HepG2 (cell line): Measurements from ENCODE around the gene FRMD1. TPM values are rescaled to one million over a fixed set of nuclear protein-coding genes. Genes with fewer than 3 reads are reported as not detected.

Experiments
- CBX2 ChIP-seq, 2 experiments: fragments of 200-600 bp in 1 of 2; sonication (generic); formaldehyde crosslinking in 1 of 2; IDR thresholded peaks; 2 replicates each; pipeline versions ENCODE4 v1.7.0 to v1.8.1; 2018 to 2022; ENCODE audit warnings: low read depth in 2 of 2, low read length in 1 of 2, mild to moderate bottlenecking in 1 of 2, missing genetic modification reagents in 1 of 2
- GPN1 ChIP-seq: sonication (generic); formaldehyde crosslinking; IDR thresholded peaks from 2 replicates; pipeline ENCODE4 v1.5.1; 2020; ENCODE audit warnings: missing genetic modification reagents, borderline replicate concordance
- GZF1 ChIP-seq: sonication (generic); formaldehyde crosslinking; IDR thresholded peaks from 2 replicates; pipeline ENCODE4 v1.5.1; 2020; ENCODE audit warnings: mild to moderate bottlenecking, missing genetic modification reagents
- HNF4G ChIP-seq, 2 experiments: sonication (generic) in 1 of 2; formaldehyde crosslinking in 1 of 2; IDR thresholded peaks; 2 replicates each; pipeline versions ENCODE4 v1.4.0 to v1.6.1; 2011 to 2020; ENCODE audit warnings: borderline replicate concordance in 2 of 2, low read depth in 2 of 2, mild to moderate bottlenecking in 2 of 2, low read length in 1 of 2, missing genetic modification reagents in 1 of 2, moderate library complexity in 1 of 2
- HOXA5 ChIP-seq: sonication (generic); formaldehyde crosslinking; IDR thresholded peaks from 2 replicates; pipeline ENCODE4 v1.4.0; 2020; ENCODE audit warnings: missing genetic modification reagents
- IRF1 ChIP-seq: sonication (generic); formaldehyde crosslinking; IDR thresholded peaks from 2 replicates; pipeline ENCODE4 v1.4.0; 2020; ENCODE audit warnings: low read depth, mild to moderate bottlenecking, missing genetic modification reagents
- ISX ChIP-seq: sonication (generic); formaldehyde crosslinking; conservative IDR thresholded peaks from 2 replicates; pipeline ENCODE4 v1.5.0; 2020; ENCODE audit warnings: missing genetic modification reagents
- JUND ChIP-seq: sonication (generic); formaldehyde crosslinking; IDR thresholded peaks from 2 replicates; pipeline ENCODE4 v1.8.0; 2022; ENCODE audit warnings: mild to moderate bottlenecking, missing genetic modification reagents
- KLF16 ChIP-seq, 2 experiments: sonication (generic) in 1 of 2; formaldehyde crosslinking in 1 of 2; IDR thresholded peaks; 2 replicates each; pipeline versions ENCODE4 v1.6.1 to v1.8.0; 2016 to 2023; ENCODE audit warnings: missing genetic modification reagents in 2 of 2, missing compliant biosample characterization in 1 of 2
- KMT2A ChIP-seq: sonication (generic); formaldehyde crosslinking; IDR thresholded peaks from 2 replicates; pipeline ENCODE4 v1.4.0; 2020; ENCODE audit warnings: missing genetic modification reagents
- MAFK ChIP-seq, 2 experiments: IDR thresholded peaks in 1 of 2; conservative IDR thresholded peaks in 1 of 2; 2 replicates each; pipeline ENCODE4 v1.6.1; 2011; ENCODE audit warnings: improper control_type of control experiment in 2 of 2, low read length in 2 of 2
- MTERF4 ChIP-seq: sonication (generic); formaldehyde crosslinking; IDR thresholded peaks from 2 replicates; pipeline ENCODE4 v1.8.0; 2023; ENCODE audit warnings: mild to moderate bottlenecking, missing genetic modification reagents
- PHF21A ChIP-seq: sonication (generic); formaldehyde crosslinking; IDR thresholded peaks from 2 replicates; pipeline ENCODE4 v1.5.0; 2020; ENCODE audit warnings: mild to moderate bottlenecking, missing genetic modification reagents
- SNAPC5 ChIP-seq: sonication (generic); formaldehyde crosslinking; IDR thresholded peaks from 2 replicates; pipeline ENCODE4 v1.8.1; 2023; ENCODE audit warnings: mild to moderate bottlenecking, missing genetic modification reagents, borderline replicate concordance
- SOX13 ChIP-seq, 3 experiments: fragments of 450-650 bp in 1 of 3; sonication (generic) in 1 of 3; formaldehyde crosslinking in 1 of 3; IDR thresholded peaks in 2 of 3; conservative IDR thresholded peaks in 1 of 3; 2 replicates each; pipeline versions ENCODE4 v1.5.0 to v1.6.1; 2016 to 2020; ENCODE audit warnings: antibody characterized with exemption in 1 of 3, mild to moderate bottlenecking in 1 of 3, missing compliant biosample characterization in 1 of 3, missing genetic modification reagents in 1 of 3, moderate library complexity in 1 of 3
- TBX2 ChIP-seq: sonication (generic); formaldehyde crosslinking; IDR thresholded peaks from 2 replicates; pipeline ENCODE4 v1.5.0; 2020; ENCODE audit warnings: missing genetic modification reagents, mild to moderate bottlenecking, borderline replicate concordance
- TEAD2 ChIP-seq: sonication (generic); formaldehyde crosslinking; IDR thresholded peaks from 2 replicates; pipeline ENCODE4 v1.9.0; 2021; ENCODE audit warnings: missing genetic modification reagents
- THAP7 ChIP-seq: sonication (generic); formaldehyde crosslinking; IDR thresholded peaks from 2 replicates; pipeline ENCODE4 v1.8.1; 2023; ENCODE audit warnings: mild to moderate bottlenecking, missing genetic modification reagents
- ZNF101 ChIP-seq: sonication (generic); formaldehyde crosslinking; IDR thresholded peaks from 2 replicates; pipeline ENCODE4 v1.4.0; 2020; ENCODE audit warnings: mild to moderate bottlenecking, low read depth, missing genetic modification reagents, borderline replicate concordance
- ZNF329 ChIP-seq: sonication (generic); formaldehyde crosslinking; IDR thresholded peaks from 2 replicates; pipeline ENCODE4 v1.9.0; 2021; ENCODE audit warnings: low read depth, mild to moderate bottlenecking, missing genetic modification reagents
- ZNF574 ChIP-seq: sonication (generic); formaldehyde crosslinking; IDR thresholded peaks from 2 replicates; pipeline ENCODE4 v1.4.0; 2020; ENCODE audit warnings: missing genetic modification reagents
- ZNF83 ChIP-seq: sonication (generic); formaldehyde crosslinking; IDR thresholded peaks from 2 replicates; pipeline ENCODE4 v1.4.0; 2020; ENCODE audit warnings: missing genetic modification reagents, mild to moderate bottlenecking, borderline replicate concordance
- polyA plus RNA-seq, 8 experiments: library from polyadenylated mRNA; depleted of rRNA in 3 of 8; stranded (reverse) in 7 of 8; unstranded in 1 of 8; fragments of >200 nt; fragmentation: Illumina TruSeq in 4 of 8; extraction: Trizol in 4 of 8; gene quantifications; 2 replicates each; pipeline versions ENCODE4 v1.2.1 to v1.2.3, GENCODE V29; 2011 to 2016; ENCODE audit warnings: low read depth in 4 of 8, missing spikeins in 1 of 8, mixed read lengths in 1 of 8; ENCODE audit not compliant: insufficient read depth in 1 of 8
- total RNA-seq, 5 experiments: library from RNA; depleted of rRNA; stranded (reverse); fragments of >200 nt; fragmentation: Illumina TruSeq; extraction: Trizol; gene quantifications; 2 replicates each; pipeline ENCODE4 v1.2.3, GENCODE V29; 2016; ENCODE audit warnings: low read depth in 1 of 5

Gene FRMD1
- total and polyA plus RNA-seq, 2 of the 13 experiments (the other 11 are each of a cell fraction or from before 2014, with no cell fraction given), result 0.01 TPM; not detected in 1

GRCh38 chr6:168088161-168089053, 9.4 kb upstream of the FRMD1 start (continued):
- no peak for TF ChIP-seq TEAD2
- no peak for TF ChIP-seq GPN1 (CRISPR knock-in tag)
- no peak for TF ChIP-seq MAFK (conservative IDR thresholded peaks at IDR 0.05 in 1 of 2, IDR thresholded peaks at IDR 0.05 in 1 of 2; ENCODE audit: low read length in 2 of 2)
- TF ChIP-seq ZNF101 (CRISPR knock-in tag), result no peak
- TF ChIP-seq HNF4G (IDR thresholded peaks at IDR 0.05; ENCODE audit: borderline replicate concordance, low read depth, low read length), result peak; percentile 85
- peak; percentile 61; the same call in 1 of the 2 replicates for TF ChIP-seq HNF4G (CRISPR knock-in tag; IDR thresholded peaks at IDR 0.05; ENCODE audit: borderline replicate concordance, low read depth)
- TF ChIP-seq ZNF574 (CRISPR knock-in tag), result no peak
- no peak for TF ChIP-seq ZNF83
- TF ChIP-seq IRF1 (CRISPR knock-in tag), result no peak
- no peak for TF ChIP-seq KMT2A (CRISPR knock-in tag)
- 0 out of 2 replicates have a peak, but pooled peaks have one; percentile 50 for TF ChIP-seq PHF21A (CRISPR knock-in tag)
- no peak for TF ChIP-seq CBX2 (IDR thresholded peaks at IDR 0.05; ENCODE audit: low read depth, low read length)
- no peak for TF ChIP-seq CBX2 (CRISPR knock-in tag; IDR thresholded peaks at IDR 0.05; ENCODE audit: low read depth)
- no peak for TF ChIP-seq ZNF329 (CRISPR knock-in tag)
- TF ChIP-seq SOX13 (IDR thresholded peaks at IDR 0.05), result no peak
- TF ChIP-seq SOX13 (CRISPR knock-in tag; conservative IDR thresholded peaks at IDR 0.05 in 1 of 2, IDR thresholded peaks at IDR 0.05 in 1 of 2), result 0 out of 4 replicates have a peak, but pooled peaks of 1 of the 2 experiments have one; percentile 17
- no peak for TF ChIP-seq SNAPC5
- TF ChIP-seq TBX2 (CRISPR knock-in tag), result no peak
- TF ChIP-seq MTERF4 (CRISPR knock-in tag), result no peak
- TF ChIP-seq HOXA5, result no peak
- TF ChIP-seq ISX (CRISPR knock-in tag), result no peak
- no peak for TF ChIP-seq GZF1 (CRISPR knock-in tag)
- TF ChIP-seq THAP7, result no peak
- TF ChIP-seq JUND (CRISPR knock-in tag), result no peak
- TF ChIP-seq KLF16 (CRISPR knock-in tag; IDR thresholded peaks at IDR 0.05), result no peak
